BE2C (cell line): ENCODE measurements around the gene CBFA2T3.

Experiments used
- DNase-seq: peaks from one replicate; pipeline ENCODE4 v3.0.0-alpha.2; 2020
- H3K27me3 ChIP-seq: fragments of 250-450 bp; sonication (Bioruptor Pico); 2 replicates; pipeline ENCODE4 v1.5.1; 2020; ENCODE audit warnings: mild to moderate bottlenecking
- H3K36me3 ChIP-seq: fragments of 250-450 bp; sonication (Bioruptor Pico); 2 replicates; pipeline ENCODE4 v1.5.1; 2020; ENCODE audit warnings: mild to moderate bottlenecking
- H3K4me1 ChIP-seq: fragments of 250-450 bp; sonication (Bioruptor Pico); 2 replicates; pipeline ENCODE4 v1.5.1; 2020
- H3K4me3 ChIP-seq: 2 replicates; pipeline ENCODE4 v1.5.1; 2011; ENCODE audit warnings: low read depth, low read length
- H3K9me3 ChIP-seq: fragments of 250-450 bp; sonication (Bioruptor Pico); 2 replicates; pipeline ENCODE4 v1.5.1; 2020
- TF ChIP-seq, protein P1 (sequence below): IDR thresholded peaks from 2 replicates; pipeline ENCODE4 v1.5.1; 2012; ENCODE audit warnings: mild to moderate bottlenecking, low read depth, low read length

CBFA2T3 gene

DNA sequence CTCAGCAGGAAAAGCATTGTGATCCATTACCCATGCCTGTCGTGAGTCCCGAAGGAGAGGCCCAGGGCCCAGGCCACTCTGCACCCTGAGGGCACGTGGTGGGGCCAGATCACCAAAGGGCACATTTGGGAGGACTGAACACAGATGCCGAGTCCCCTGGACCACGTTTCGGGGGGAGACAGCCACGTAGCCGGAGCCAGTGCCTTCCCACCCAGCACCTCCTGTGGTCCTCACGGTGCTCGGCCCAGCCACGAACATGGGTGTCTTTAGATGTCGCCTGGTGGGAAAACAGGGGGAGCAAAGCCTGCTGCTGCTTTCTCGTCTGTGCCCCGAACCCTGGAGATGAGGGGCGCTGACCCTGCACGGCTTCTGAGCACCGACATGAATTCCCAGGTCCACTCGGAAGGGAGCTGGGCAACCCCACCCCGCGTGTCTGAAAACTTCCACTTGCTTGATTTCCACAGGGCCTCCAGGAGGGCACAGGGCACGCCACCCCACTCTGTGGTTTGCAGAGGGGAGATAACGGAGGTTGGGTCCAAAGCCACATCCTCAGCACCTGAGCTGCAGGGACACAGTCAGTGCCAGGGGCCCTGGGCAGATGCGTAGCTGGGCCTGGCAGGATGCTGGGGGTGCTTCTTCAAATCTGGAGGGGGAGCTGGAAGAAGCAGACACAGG is 14.4 kb downstream of the CBFA2T3 start:
- TF ChIP-seq, protein P1, sequence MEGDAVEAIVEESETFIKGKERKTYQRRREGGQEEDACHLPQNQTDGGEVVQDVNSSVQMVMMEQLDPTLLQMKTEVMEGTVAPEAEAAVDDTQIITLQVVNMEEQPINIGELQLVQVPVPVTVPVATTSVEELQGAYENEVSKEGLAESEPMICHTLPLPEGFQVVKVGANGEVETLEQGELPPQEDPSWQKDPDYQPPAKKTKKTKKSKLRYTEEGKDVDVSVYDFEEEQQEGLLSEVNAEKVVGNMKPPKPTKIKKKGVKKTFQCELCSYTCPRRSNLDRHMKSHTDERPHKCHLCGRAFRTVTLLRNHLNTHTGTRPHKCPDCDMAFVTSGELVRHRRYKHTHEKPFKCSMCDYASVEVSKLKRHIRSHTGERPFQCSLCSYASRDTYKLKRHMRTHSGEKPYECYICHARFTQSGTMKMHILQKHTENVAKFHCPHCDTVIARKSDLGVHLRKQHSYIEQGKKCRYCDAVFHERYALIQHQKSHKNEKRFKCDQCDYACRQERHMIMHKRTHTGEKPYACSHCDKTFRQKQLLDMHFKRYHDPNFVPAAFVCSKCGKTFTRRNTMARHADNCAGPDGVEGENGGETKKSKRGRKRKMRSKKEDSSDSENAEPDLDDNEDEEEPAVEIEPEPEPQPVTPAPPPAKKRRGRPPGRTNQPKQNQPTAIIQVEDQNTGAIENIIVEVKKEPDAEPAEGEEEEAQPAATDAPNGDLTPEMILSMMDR = no peak
- Histone ChIP-seq H3K9me3 (no peaks in the 10 kb centered on the region; the same call in 1 of the 2 replicates), H3K4me1 (no peaks in the 10 kb centered on the region), H3K36me3 (no peaks in the 10 kb centered on the region), H3K27me3 (peaks cover 72% of the 10 kb centered on the region), H3K4me3 (no peak overlapping the region)
- DNase-seq = no peak

DNA sequence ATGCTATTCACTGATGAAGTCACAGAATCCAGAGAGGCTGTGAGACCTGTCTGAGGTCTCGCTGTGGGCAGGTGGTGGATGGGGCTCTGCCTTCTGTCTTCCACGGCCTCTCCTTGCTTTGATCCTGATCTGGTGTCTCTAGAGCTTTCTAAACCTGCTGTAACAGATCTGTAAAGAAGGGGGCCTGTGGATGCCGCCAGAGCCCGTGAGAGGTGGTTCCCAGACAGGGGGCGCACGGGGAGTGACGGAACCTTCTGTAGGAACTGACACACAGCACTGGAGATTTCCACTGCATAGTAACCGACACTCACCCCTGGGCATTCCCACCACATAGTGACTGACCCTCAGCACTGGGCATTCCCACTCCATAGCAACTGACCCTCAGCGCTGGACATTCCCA is 16.0 kb downstream of the CBFA2T3 start:
- no peaks in the 10 kb centered on the region for H3K4me1 ChIP-seq
- DNase-seq = no peak
- peaks cover 80% of the 10 kb centered on the region for H3K27me3 ChIP-seq
- no peak overlapping the region for H3K4me3 ChIP-seq
- H3K36me3 ChIP-seq = no peaks in the 10 kb centered on the region
- TF ChIP-seq, protein P1 = no peak
- H3K9me3 ChIP-seq = no peaks in the 10 kb centered on the region; the same call in 1 of the 2 replicates

DNA sequence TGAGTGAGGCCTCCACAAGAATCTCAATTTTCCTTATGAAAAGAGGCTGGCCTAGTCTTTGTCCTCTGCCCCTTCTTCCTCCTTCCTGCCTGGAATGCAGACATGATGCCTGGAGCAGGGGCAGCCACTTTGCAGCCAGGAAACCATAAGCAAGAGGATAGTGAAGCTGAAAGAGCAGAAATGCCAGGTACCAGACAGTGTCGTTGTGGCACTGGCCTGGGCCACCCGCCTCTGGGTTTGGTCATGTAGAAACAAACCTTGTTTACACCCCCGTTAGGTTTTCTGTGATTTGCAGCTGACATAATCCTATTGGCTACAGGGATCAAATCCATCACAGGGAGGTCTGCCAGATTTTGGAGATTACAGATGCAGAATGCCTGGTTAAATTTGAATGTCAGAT is 16.5 kb downstream of the CBFA2T3 start:
- no peak overlapping the region for H3K4me3 ChIP-seq
- H3K36me3 ChIP-seq = no peaks in the 10 kb centered on the region
- H3K4me1 ChIP-seq = no peaks in the 10 kb centered on the region
- H3K9me3 ChIP-seq = no peaks in the 10 kb centered on the region; the same call in 1 of the 2 replicates
- TF ChIP-seq, protein P1 = no peak
- no peak for DNase-seq
- H3K27me3 ChIP-seq = peaks cover 76% of the 10 kb centered on the region

DNA sequence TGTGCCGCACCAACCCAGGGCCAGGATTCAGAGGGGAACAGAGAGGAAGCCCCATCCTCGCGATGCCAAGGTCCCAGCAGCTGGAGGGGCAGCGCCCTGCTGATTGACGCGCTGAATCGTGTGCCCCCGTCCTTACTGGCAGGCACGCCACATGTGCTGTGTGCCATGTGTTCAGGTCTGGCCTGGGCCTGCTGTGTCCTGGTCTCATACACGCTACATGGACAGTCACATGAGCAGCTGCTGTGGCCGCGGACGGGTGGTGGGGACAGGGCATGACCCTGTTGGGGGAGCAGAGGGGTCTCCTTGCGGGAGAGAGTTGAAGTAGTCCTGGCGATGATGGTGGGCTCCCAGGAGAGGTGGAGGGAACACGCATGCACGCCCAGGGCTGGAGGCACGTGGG is 18.0 kb downstream of the CBFA2T3 start:
- H3K27me3 ChIP-seq = peaks cover 65% of the 10 kb centered on the region

DNA sequence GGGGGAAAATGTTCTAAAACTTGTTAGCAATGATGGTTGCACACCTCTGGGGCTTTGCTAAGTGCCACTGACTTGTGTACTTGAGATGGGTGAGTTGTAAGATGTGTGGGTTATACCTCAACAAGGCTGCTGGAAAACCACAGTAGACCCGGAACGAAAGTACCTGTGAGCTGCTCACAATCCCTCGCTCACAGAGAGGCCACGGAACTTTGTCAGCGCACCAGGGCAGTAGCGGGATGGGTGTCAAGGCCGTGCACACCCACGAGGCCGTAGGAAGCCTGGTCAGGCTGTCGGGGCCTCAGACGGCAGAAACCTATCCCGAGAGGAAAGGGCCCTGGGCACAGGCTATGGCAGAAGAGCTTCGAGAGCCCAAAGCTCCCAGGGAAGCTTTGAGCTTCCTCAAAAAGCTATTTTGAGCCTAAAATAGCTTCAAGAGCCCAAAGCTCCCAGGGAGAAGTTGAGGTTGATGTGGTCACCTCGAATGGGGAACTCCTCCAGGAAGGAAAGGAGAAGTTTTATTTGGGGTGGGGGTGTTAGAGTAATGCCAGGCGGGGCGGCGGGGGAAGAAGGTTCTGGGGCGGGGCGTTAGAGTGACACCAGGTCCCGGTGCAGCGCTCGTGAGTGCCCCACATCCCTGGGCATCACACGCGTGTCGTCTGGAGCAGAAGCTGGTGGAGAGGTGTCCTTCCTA is 19.0 kb downstream of the CBFA2T3 start:
- no peaks in the 10 kb centered on the region for H3K4me1 ChIP-seq
- DNase-seq = no peak
- peaks cover 67% of the 10 kb centered on the region for H3K27me3 ChIP-seq
- TF ChIP-seq, protein P1 = no peak
- H3K36me3 ChIP-seq = no peaks in the 10 kb centered on the region
- no peaks in the 10 kb centered on the region; the same call in 1 of the 2 replicates for H3K9me3 ChIP-seq
- no peak overlapping the region for H3K4me3 ChIP-seq

More for the DNA sequence above, 18.0 kb downstream of the CBFA2T3 start:
- Histone ChIP-seq H3K4me3 (no peak overlapping the region), H3K36me3 (no peaks in the 10 kb centered on the region), H3K4me1 (no peaks in the 10 kb centered on the region), H3K9me3 (no peaks in the 10 kb centered on the region; the same call in 1 of the 2 replicates)
- TF ChIP-seq, protein P1 = no peak
- no peak for DNase-seq

DNA sequence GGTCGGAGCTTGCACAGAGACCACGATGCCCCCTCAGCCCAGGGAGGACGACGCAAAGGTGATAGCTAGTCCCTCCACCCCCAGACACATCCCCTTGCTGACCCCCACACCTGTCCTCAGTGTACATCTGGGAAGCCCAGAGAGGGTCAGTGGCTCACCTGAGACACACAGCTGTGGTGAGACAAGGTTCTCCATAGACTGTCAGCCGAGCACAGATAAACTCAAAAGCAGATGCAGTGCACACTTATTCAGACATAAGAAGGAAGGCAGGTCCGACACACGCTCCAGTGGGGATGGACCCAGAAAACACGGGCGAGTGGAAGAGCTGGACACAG is 19.6 kb downstream of the CBFA2T3 start:
- TF ChIP-seq, protein P1 = no peak
- H3K9me3 ChIP-seq = no peaks in the 10 kb centered on the region; the same call in 1 of the 2 replicates
- H3K4me3 ChIP-seq = no peak overlapping the region

More for the DNA sequence above, 19.6 kb downstream of the CBFA2T3 start:
- no peaks in the 10 kb centered on the region for H3K36me3 ChIP-seq
- H3K4me1 ChIP-seq = no peaks in the 10 kb centered on the region
- no peak for DNase-seq
- peaks cover 67% of the 10 kb centered on the region for H3K27me3 ChIP-seq
